ENCODE data around the gene RND2. TPM values are rescaled to one million over a fixed set of nuclear protein-coding genes. Genes with fewer than 3 reads are reported as not detected.
"Not testable (repeated sequence)": the region's sequence is repeated elsewhere in the genome, so short reads cannot be mapped to it uniquely, and the experiment has no call there.

RND2 gene
- total RNA-seq, 1 donor from 2014 or later, result 7.1 TPM

GRCh38 chr17:42991471-42991870 lies 33.6 kb upstream of the RND2 start:
- Mint-ChIP-seq H3K4me3 (no peak overlapping the region), H3K27ac (no peak overlapping the region), H3K4me1 (ENCODE audit: unreplicated experiment) (no peaks in the 10 kb centered on the region), H3K27me3 (no peaks in the 10 kb centered on the region), H3K9me3 (no peaks in the 10 kb centered on the region), H3K36me3 (peaks cover 12% of the 10 kb centered on the region)
- DNase-seq (ENCODE audit: extremely low spot score, unreplicated experiment), result no peak
- no peak for TF ChIP-seq CTCF (conservative IDR thresholded peaks at IDR 0.05)

DNA sequence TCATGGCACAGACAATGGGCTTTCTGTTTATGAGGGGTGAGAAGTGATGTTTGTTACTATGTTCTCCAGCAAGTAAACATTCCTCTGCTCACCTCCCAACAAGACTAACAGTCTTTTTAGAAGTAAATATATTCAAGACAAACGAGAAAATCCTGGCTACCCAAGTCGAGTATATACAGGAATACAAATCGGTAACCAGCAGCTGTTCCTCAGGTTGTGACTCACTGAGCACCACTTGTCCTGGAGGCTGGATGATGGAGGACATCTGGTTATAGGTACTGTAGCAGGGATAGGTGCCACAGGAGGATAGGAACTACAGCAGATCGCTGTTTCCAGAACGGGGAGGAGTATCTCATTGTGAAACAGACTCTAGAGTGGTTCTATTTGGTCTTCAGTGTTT lies 32.2 kb upstream of the RND2 start:
- H3K9me3 Mint-ChIP-seq, result no peaks in the 10 kb centered on the region
- no peak overlapping the region for H3K27ac Mint-ChIP-seq
- no peaks in the 10 kb centered on the region for H3K27me3 Mint-ChIP-seq
- no peak for DNase-seq (ENCODE audit: extremely low spot score, unreplicated experiment)
- TF ChIP-seq CTCF (conservative IDR thresholded peaks at IDR 0.05), result no peak
- peaks cover 3% of the 10 kb centered on the region for H3K4me1 Mint-ChIP-seq (ENCODE audit: unreplicated experiment)
- H3K36me3 Mint-ChIP-seq, result peaks cover 12% of the 10 kb centered on the region
- H3K4me3 Mint-ChIP-seq, result no peak overlapping the region

DNA sequence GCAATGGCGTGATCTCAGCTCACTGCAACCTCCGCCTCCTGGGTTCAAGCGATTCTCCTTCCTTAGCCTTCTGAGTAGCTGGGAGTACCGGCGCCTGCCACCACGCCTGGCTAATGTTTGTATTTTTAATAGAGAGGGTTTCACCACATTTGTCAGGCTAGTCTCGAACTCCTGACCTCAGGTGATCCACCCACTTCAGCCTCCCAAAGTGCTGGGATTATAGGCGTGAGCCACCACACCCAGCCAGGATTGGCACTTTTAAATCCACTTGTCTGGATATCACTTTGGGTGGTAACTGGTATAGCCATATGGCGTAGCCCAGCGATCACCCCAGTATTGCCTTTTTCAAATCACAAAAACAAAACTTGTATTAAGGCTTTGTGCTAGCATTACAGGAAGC lies 31.1 kb upstream of the RND2 start:
- H3K27ac Mint-ChIP-seq; H3K4me1 Mint-ChIP-seq (ENCODE audit: unreplicated experiment): not testable (repeated sequence)

DNA sequence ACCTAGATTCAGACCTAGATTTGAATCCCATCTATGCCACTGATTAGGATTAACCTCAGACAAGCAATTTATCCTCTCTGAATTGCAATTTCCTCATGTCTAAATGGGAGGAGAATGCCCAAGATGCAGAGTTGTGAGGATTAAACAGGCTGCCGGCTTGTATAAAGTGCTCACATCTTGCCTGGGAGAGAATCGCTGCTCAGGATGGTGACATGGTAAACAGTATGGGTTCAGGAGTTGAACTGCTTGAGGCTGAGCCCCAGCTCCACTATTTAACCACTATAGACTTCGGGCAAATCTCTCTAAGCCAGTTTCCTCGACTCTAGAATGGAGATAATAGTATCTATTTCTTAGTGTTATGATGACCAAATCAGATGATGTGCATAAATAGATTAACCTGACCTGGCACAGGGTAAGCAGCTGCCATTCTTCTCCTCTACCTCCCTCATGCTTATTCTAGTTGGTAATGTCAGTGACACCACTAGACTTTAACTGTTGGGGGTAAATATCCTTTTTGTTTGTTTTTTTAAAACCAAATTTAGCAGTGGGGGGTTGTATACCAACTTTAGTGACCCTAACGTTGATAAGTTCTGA lies 27.5 kb upstream of the RND2 start:
- peaks cover 16% of the 10 kb centered on the region for H3K4me1 Mint-ChIP-seq (ENCODE audit: unreplicated experiment)
- H3K36me3 Mint-ChIP-seq, result peaks cover 13% of the 10 kb centered on the region
- no peaks in the 10 kb centered on the region for H3K27me3 Mint-ChIP-seq
- H3K9me3 Mint-ChIP-seq, result no peaks in the 10 kb centered on the region
- H3K27ac Mint-ChIP-seq, result peak overlapping the region; percentile 99
- no peak for DNase-seq (ENCODE audit: extremely low spot score, unreplicated experiment)
- peak overlapping the region; percentile 99 for H3K4me3 Mint-ChIP-seq
- no peak for TF ChIP-seq CTCF (conservative IDR thresholded peaks at IDR 0.05)

More for the DNA sequence above, 31.1 kb upstream of the RND2 start:
- DNase-seq (ENCODE audit: extremely low spot score, unreplicated experiment); H3K4me3 Mint-ChIP-seq; H3K9me3 Mint-ChIP-seq; H3K27me3 Mint-ChIP-seq: not testable (repeated sequence)
- peaks cover 11% of the 10 kb centered on the region for H3K36me3 Mint-ChIP-seq

- Mint-ChIP-seq H3K4me3 (peak within 1 kb of the TSS; percentile 99), H3K9me3 (no peaks in the 10 kb centered on the region), H3K27me3 (no peaks in the 10 kb centered on the region), H3K27ac (peak within 1 kb of the TSS; percentile 99), H3K4me1 (ENCODE audit: unreplicated experiment) (peaks cover 16% of the 10 kb centered on the region), H3K36me3 (peaks cover 13% of the 10 kb centered on the region)
- DNase-seq (ENCODE audit: extremely low spot score, unreplicated experiment), result peak; percentile 95
- TF ChIP-seq CTCF (conservative IDR thresholded peaks at IDR 0.05), result peak; percentile 87
These were observed 26.8 kb upstream of the RND2 start, which contains the start of gene RPL27 for GRCh38 chr17:42997984-42998938. RPL27 (plus strand) TSS chr17:42998419; CDS start chr17:42998751, 332 bp downstream.

GRCh38 chr17:42999003-42999525 lies 26.0 kb upstream of the RND2 start:
- H3K36me3 Mint-ChIP-seq, result peaks cover 13% of the 10 kb centered on the region
- H3K27me3 Mint-ChIP-seq, result no peaks in the 10 kb centered on the region
- H3K4me3 Mint-ChIP-seq, result peak overlapping the region; percentile 99
- H3K9me3 Mint-ChIP-seq, result no peaks in the 10 kb centered on the region
- peaks cover 16% of the 10 kb centered on the region for H3K4me1 Mint-ChIP-seq (ENCODE audit: unreplicated experiment)
- peak overlapping the region; percentile 99 for H3K27ac Mint-ChIP-seq
- no peak for DNase-seq (ENCODE audit: extremely low spot score, unreplicated experiment)
- TF ChIP-seq CTCF (conservative IDR thresholded peaks at IDR 0.05), result no peak

GRCh38 chr17:43000894-43001293 lies 24.1 kb upstream of the RND2 start:
- not testable (repeated sequence) for DNase-seq (ENCODE audit: extremely low spot score, unreplicated experiment); H3K9me3 Mint-ChIP-seq; H3K27me3 Mint-ChIP-seq; H3K4me3 Mint-ChIP-seq
- Mint-ChIP-seq H3K27ac (peak overlapping the region; percentile 48), H3K36me3 (peaks cover 13% of the 10 kb centered on the region), H3K4me1 (ENCODE audit: unreplicated experiment) (peaks cover 16% of the 10 kb centered on the region)
